C4-2B (cell line): ENCODE measurements around the gene MICAL3.

Source experiments
- CTCF ChIP-seq: fragments of 450-650 bp; conservative IDR thresholded peaks from 2 replicates; pipeline ENCODE4 v1.5.1; 2017; ENCODE audit warnings: mild to moderate bottlenecking
- ZFX ChIP-seq: fragments of 450-650 bp; IDR thresholded peaks from 2 replicates; pipeline ENCODE4 v1.6.1; 2017

GRCh38 chr22:17804331-17805080, 219.9 kb downstream of the MICAL3 start:
- TF ChIP-seq CTCF: no peak
- TF ChIP-seq ZFX: no peak
